Lung (tissue), 12 donors: ENCODE results near the gene PSMD8. TPM values are rescaled to one million over a fixed set of nuclear protein-coding genes. Genes with fewer than 3 reads are reported as not detected.
A peak's percentile ranks its signal among the peaks of the same experiment; 100 is the strongest.

Experiments used
- ATAC-seq: fragments of 200-7000 bp; cut with Tn5 transposase; one replicate; pipeline ENCODE4 v1.9.1; 2020; ENCODE audit warnings: moderate number of reproducible peaks; ENCODE audit not compliant: insufficient read depth, low FRiP score
- DNase-seq, 3 donors: peaks; one replicate each; pipeline ENCODE4 v3.0.0-alpha.2; 2013 to 2017
- H3K27ac ChIP-seq, 2 donors: one replicate each; pipeline ENCODE4 v1.5.1; 2013; ENCODE audit warnings: mild to moderate bottlenecking in 2 of 2, moderate library complexity in 2 of 2, control low read depth in 1 of 2, inconsistent platforms in 1 of 2, low read depth in 1 of 2, low read length in 1 of 2
- H3K27me3 ChIP-seq, 3 donors: one replicate each; pipeline ENCODE4 v1.5.1; 2013; ENCODE audit warnings: low read length in 2 of 3; ENCODE audit not compliant: control insufficient read depth in 3 of 3, insufficient read depth in 3 of 3
- H3K36me3 ChIP-seq, 4 donors: one replicate each; pipeline ENCODE4 v1.5.1; 2013; ENCODE audit warnings: low read length in 4 of 4, mild to moderate bottlenecking in 1 of 4, moderate library complexity in 1 of 4; ENCODE audit not compliant: control insufficient read depth in 4 of 4, insufficient read depth in 4 of 4
- H3K4me1 ChIP-seq, 5 donors: one replicate each; pipeline ENCODE4 v1.5.1; 2013; ENCODE audit warnings: low read length in 5 of 5, mild to moderate bottlenecking in 2 of 5, moderate library complexity in 1 of 5; ENCODE audit not compliant: control insufficient read depth in 5 of 5, insufficient read depth in 5 of 5
- H3K4me3 ChIP-seq: one replicate; pipeline ENCODE4 v1.5.1; 2013; ENCODE audit warnings: mild to moderate bottlenecking, control low read depth, moderate library complexity
- H3K9ac ChIP-seq, 2 donors: one replicate each; pipeline ENCODE4 v1.5.1; 2013; ENCODE audit warnings: low read length in 2 of 2, control low read depth in 1 of 2; ENCODE audit not compliant: insufficient read depth in 1 of 2
- H3K9me3 ChIP-seq, 4 donors: one replicate each; pipeline ENCODE4 v1.5.1; 2013; ENCODE audit warnings: low read length in 3 of 4, mild to moderate bottlenecking in 1 of 4, moderate library complexity in 1 of 4; ENCODE audit not compliant: control insufficient read depth in 4 of 4, insufficient read depth in 3 of 4
- CTCF ChIP-seq: IDR thresholded peaks from 2 replicates; pipeline ENCODE4 v1.5.1; 2012; ENCODE audit warnings: mild to moderate bottlenecking; ENCODE audit errors: control extremely low read depth, extremely low read depth
- WGBS, 2 donors: extraction: QIAGEN DNeasy Blood & Tissue Kit; methylation state at CpG; one replicate each; pipeline ENCODE4 v1.1.7; 2013; 5-methylcytosine and 5-hydroxymethylcytosine counted together
- polyA plus RNA-seq, 2 donors: library from polyadenylated mRNA; stranded (reverse); fragments of 200-250 nt; gene quantifications; one replicate each; pipeline ENCODE4 v1.2.1, GENCODE V29; 2013
- total RNA-seq, 2 donors: library from RNA; depleted of rRNA in 1 of 2; stranded (reverse); fragments of >200 nt in 1 of 2; gene quantifications; one replicate each; pipeline ENCODE4 v1.2.1, GENCODE V29; 2014 to 2021
- donor health status: control.
- donor health status: control.
- donor health status: Bipolar disorder and iron deficiency.
- donor health status: healthy.
- donor health status: DM: yes; HTN: yes; CAD: no.

PSMD8 gene
- total and polyA plus RNA-seq, 4 donors: 65.4 to 233 (median 149) TPM

GRCh38 chr19:38417544-38418506 is 43.5 kb downstream of the PSMD8 start:
- H3K27ac ChIP-seq: peak overlapping the region in 1 of 2 donors; percentile 66
- WGBS, 2 donors: 10 to 15% methylated on average over 46 to 49 of the region's 49 CpGs
- H3K36me3 ChIP-seq: peaks cover 0 to 2% (median 0%) of the 10 kb centered on the region in 4 donors
- peaks cover 0 to 2% (median 0%) of the 10 kb centered on the region in 4 donors for H3K9me3 ChIP-seq
- TF ChIP-seq CTCF: no peak
- H3K27me3 ChIP-seq: no peaks in the 10 kb centered on the region
- no peak overlapping the region for H3K9ac ChIP-seq
- H3K4me3 ChIP-seq: peak overlapping the region; percentile 11
- DNase-seq (peak; percentile 32 to 56 (median 55)), ATAC-seq (peak; percentile 89)
- peaks cover 0 to 14% (median 0%) of the 10 kb centered on the region in 5 donors for H3K4me1 ChIP-seq

- peaks cover 0 to 14% (median 0%) of the 10 kb centered on the region in 5 donors for H3K4me1 ChIP-seq
- H3K9ac ChIP-seq: no peak overlapping the region
- H3K4me3 ChIP-seq: no peak overlapping the region
- H3K9me3 ChIP-seq: peaks cover 0 to 2% (median 0%) of the 10 kb centered on the region in 4 donors
- no peaks in the 10 kb centered on the region for H3K27me3 ChIP-seq
- no peak for TF ChIP-seq CTCF
- no peaks in the 10 kb centered on the region for H3K36me3 ChIP-seq
- no peak overlapping the region for H3K27ac ChIP-seq
- no peak for DNase-seq
- WGBS, 2 donors: 85 to 90% methylated on average over 9 of the region's 9 CpGs
- ATAC-seq: no peak
These were observed 46.6 kb downstream of the PSMD8 start for GRCh38 chr19:38420935-38421334.

- no peak for TF ChIP-seq CTCF
- DNase-seq (no peak), ATAC-seq (no peak)
- no peak overlapping the region for H3K27ac ChIP-seq
- H3K4me1 ChIP-seq: peaks cover 0 to 12% (median 0%) of the 10 kb centered on the region in 5 donors
- H3K36me3 ChIP-seq: no peaks in the 10 kb centered on the region
- no peak overlapping the region for H3K4me3 ChIP-seq
- no peaks in the 10 kb centered on the region for H3K27me3 ChIP-seq
- H3K9ac ChIP-seq: no peak overlapping the region
- H3K9me3 ChIP-seq: peaks cover 0 to 2% (median 0%) of the 10 kb centered on the region in 4 donors
- WGBS, 2 donors: 79 to 88% methylated on average over 14 of the region's 14 CpGs
These were observed 47.5 kb downstream of the PSMD8 start for GRCh38 chr19:38421856-38422255.
